Mesothelial cell of epicardium (in vitro differentiated cells): Measurements from ENCODE around the gene CGB1. TPM values are rescaled to one million over a fixed set of nuclear protein-coding genes. Genes with fewer than 3 reads are reported as not detected.

Experiments
- DNase-seq, 2 experiments: peaks; one replicate each; pipeline ENCODE4 v3.0.0; 2021; ENCODE audit warnings: low spot score in 2 of 2; ENCODE audit not compliant: unreplicated experiment in 2 of 2
- H3K27ac Mint-ChIP-seq: 2 replicates; pipeline ENCODE4 v1.8.0; 2021; ENCODE audit warnings: mixed read lengths
- H3K27me3 Mint-ChIP-seq: 2 replicates; pipeline ENCODE4 v1.8.0; 2021; ENCODE audit warnings: low read depth, mixed read lengths
- H3K36me3 Mint-ChIP-seq: 2 replicates; pipeline ENCODE4 v1.8.0; 2021; ENCODE audit warnings: mixed read lengths
- H3K4me1 Mint-ChIP-seq: 2 replicates; pipeline ENCODE4 v1.8.0; 2021; ENCODE audit warnings: mixed read lengths
- H3K4me3 Mint-ChIP-seq: 2 replicates; pipeline ENCODE4 v1.8.0; 2021; ENCODE audit warnings: mild to moderate bottlenecking, moderate library complexity, mixed read lengths
- H3K9me3 Mint-ChIP-seq: 2 replicates; pipeline ENCODE4 v1.8.0; 2021; ENCODE audit warnings: mixed read lengths
- total RNA-seq: library from RNA; stranded (reverse); gene quantifications from 3 replicates; pipeline ENCODE4 v1.2.1, GENCODE V29; 2021
- TF ChIP-seq, protein P1 (sequence below): fragments of 200-600 bp; sonication (generic); IDR thresholded peaks from one replicate; pipeline ENCODE4 v1.5.0; 2021; ENCODE audit warnings: antibody characterized with exemption; ENCODE audit not compliant: unreplicated experiment

The CGB1 gene
- total RNA-seq, 1 donor from 2014 or later, result not detected

- Mint-ChIP-seq H3K4me1 (peaks cover 6% of the 10 kb centered on the region), H3K27me3 (peaks cover 41% of the 10 kb centered on the region), H3K4me3 (peak overlapping the region; percentile 48), H3K9me3 (no peaks in the 10 kb centered on the region), H3K27ac (no peak overlapping the region), H3K36me3 (peaks cover 15% of the 10 kb centered on the region)
- DNase-seq, result peak; percentile 39 to 70
- TF ChIP-seq, protein P1, sequence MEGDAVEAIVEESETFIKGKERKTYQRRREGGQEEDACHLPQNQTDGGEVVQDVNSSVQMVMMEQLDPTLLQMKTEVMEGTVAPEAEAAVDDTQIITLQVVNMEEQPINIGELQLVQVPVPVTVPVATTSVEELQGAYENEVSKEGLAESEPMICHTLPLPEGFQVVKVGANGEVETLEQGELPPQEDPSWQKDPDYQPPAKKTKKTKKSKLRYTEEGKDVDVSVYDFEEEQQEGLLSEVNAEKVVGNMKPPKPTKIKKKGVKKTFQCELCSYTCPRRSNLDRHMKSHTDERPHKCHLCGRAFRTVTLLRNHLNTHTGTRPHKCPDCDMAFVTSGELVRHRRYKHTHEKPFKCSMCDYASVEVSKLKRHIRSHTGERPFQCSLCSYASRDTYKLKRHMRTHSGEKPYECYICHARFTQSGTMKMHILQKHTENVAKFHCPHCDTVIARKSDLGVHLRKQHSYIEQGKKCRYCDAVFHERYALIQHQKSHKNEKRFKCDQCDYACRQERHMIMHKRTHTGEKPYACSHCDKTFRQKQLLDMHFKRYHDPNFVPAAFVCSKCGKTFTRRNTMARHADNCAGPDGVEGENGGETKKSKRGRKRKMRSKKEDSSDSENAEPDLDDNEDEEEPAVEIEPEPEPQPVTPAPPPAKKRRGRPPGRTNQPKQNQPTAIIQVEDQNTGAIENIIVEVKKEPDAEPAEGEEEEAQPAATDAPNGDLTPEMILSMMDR, result no peak
Measured at GRCh38 chr19:49017666-49018351, 18.9 kb downstream of the CGB1 start.

DNA sequence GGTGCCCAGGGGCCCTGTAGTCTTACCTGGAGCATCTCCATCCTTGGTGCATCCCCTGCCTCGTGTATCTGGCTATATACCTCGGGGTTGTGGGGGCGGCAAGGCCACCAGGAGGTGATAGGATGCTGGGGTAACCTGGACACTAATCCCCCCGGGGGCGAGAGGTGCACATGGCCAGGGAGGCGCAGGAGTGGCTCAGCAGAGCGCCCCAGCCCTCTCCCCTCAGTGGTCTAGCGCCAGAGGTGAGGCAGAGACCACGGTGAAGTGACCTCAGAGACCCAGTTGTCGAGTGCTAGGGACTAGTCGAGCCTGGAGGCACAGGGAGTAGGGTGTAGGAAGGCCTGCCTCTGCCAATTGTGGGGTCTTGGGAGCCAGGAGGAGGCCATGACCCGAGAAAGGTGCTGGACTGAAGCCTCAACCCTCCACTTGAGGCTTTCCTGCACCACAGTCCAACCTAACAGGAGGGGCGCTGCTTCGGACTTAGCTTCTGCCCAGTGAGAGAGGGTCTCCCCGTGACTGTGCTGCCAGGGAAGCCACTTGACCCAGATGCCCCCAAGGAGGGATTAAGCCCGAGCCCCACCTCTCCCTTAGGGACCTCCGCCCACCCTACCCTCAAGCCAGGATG lies 19.5 kb downstream of the CGB1 start, which contains the start of gene LHB:
Gene LHB, minus strand, starts transcription at position 51 of the 625 bp plus-strand sequence. Its CDS starts 10 bp downstream, at position 41.
- H3K4me1 Mint-ChIP-seq, result peaks cover 6% of the 10 kb centered on the region
- no peak within 1 kb of the TSS for H3K27ac Mint-ChIP-seq
- TF ChIP-seq, protein P1, result no peak
- peaks cover 38% of the 10 kb centered on the region for H3K27me3 Mint-ChIP-seq
- DNase-seq, result no peak
- H3K4me3 Mint-ChIP-seq, result peak within 1 kb of the TSS; percentile 48
- H3K9me3 Mint-ChIP-seq, result no peaks in the 10 kb centered on the region
- peaks cover 15% of the 10 kb centered on the region for H3K36me3 Mint-ChIP-seq

DNA sequence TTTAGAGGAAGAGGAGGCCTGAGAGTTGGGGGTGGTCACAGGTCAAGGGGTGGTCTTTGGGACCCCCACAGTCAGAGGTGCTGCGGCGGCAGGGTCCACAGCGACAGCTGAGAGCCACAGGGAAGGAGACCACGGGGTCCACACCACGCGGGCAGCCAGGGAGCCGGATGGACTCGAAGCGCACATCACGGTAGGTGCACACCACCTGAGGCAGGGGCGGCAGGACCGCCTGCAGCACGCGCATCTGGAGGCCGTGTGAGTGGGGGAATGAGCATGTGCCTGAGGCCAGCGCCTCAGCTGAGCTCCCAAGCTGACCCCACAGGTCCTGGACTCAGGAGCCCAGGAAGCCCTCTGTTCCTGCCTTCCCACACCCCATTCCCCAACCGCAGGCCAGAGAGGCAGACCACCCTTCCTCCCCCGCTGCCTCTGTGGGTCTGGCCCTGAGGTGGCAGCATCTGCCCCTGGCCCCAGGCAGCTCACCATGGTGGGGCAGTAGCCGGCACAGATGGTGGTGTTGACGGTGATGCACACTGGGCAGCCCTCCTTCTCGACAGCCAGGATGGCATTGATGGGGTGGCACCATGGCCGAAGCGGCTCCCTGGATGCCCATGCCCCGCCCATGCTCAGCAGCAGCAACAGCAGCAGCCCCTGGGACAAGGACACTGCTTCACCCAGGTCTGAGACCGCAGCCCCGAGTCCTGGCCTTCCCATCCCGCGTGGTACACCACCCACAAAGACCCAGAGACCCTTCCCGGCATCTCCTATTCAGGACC lies 20.4 kb downstream of the CGB1 start:
- no peaks in the 10 kb centered on the region for H3K9me3 Mint-ChIP-seq
- peaks cover 6% of the 10 kb centered on the region for H3K4me1 Mint-ChIP-seq
- H3K27ac Mint-ChIP-seq, result no peak overlapping the region
- H3K4me3 Mint-ChIP-seq, result no peak overlapping the region
- peaks cover 15% of the 10 kb centered on the region for H3K36me3 Mint-ChIP-seq
- no peak for DNase-seq
- peaks cover 30% of the 10 kb centered on the region for H3K27me3 Mint-ChIP-seq
- TF ChIP-seq, protein P1, result no peak

GRCh38 chr19:49014870-49015255 lies 21.8 kb downstream of the CGB1 start:
- H3K36me3 Mint-ChIP-seq, result peaks cover 22% of the 10 kb centered on the region
- no peak for DNase-seq
- no peaks in the 10 kb centered on the region for H3K9me3 Mint-ChIP-seq
- peaks cover 16% of the 10 kb centered on the region for H3K27me3 Mint-ChIP-seq
- H3K4me1 Mint-ChIP-seq, result peaks cover 4% of the 10 kb centered on the region
- H3K4me3 Mint-ChIP-seq, result no peak overlapping the region
- TF ChIP-seq, protein P1, result no peak
- no peak overlapping the region for H3K27ac Mint-ChIP-seq

GRCh38 chr19:49014123-49014869 lies 22.4 kb downstream of the CGB1 start:
- Mint-ChIP-seq H3K4me3 (no peak overlapping the region), H3K27me3 (peaks cover 11% of the 10 kb centered on the region), H3K9me3 (no peaks in the 10 kb centered on the region), H3K4me1 (peaks cover 4% of the 10 kb centered on the region), H3K36me3 (peaks cover 22% of the 10 kb centered on the region), H3K27ac (no peak overlapping the region)
- TF ChIP-seq, protein P1, result no peak
- DNase-seq, result no peak
